Lung (tissue), 12 donors: ENCODE data around the gene ABHD16B. TPM values are rescaled to one million over a fixed set of nuclear protein-coding genes. Genes with fewer than 3 reads are reported as not detected.

Source experiments
- ATAC-seq: fragments of 200-7000 bp; cut with Tn5 transposase; one replicate; pipeline ENCODE4 v1.9.1; 2020; ENCODE audit warnings: moderate number of reproducible peaks; ENCODE audit not compliant: insufficient read depth, low FRiP score
- DNase-seq, 3 donors: peaks; one replicate each; pipeline ENCODE4 v3.0.0-alpha.2; 2013 to 2017
- H3K27ac ChIP-seq, 2 donors: one replicate each; pipeline ENCODE4 v1.5.1; 2013; ENCODE audit warnings: mild to moderate bottlenecking in 2 of 2, moderate library complexity in 2 of 2, control low read depth in 1 of 2, inconsistent platforms in 1 of 2, low read depth in 1 of 2, low read length in 1 of 2
- H3K27me3 ChIP-seq, 3 donors: one replicate each; pipeline ENCODE4 v1.5.1; 2013; ENCODE audit warnings: low read length in 2 of 3; ENCODE audit not compliant: control insufficient read depth in 3 of 3, insufficient read depth in 3 of 3
- H3K36me3 ChIP-seq, 4 donors: one replicate each; pipeline ENCODE4 v1.5.1; 2013; ENCODE audit warnings: low read length in 4 of 4, mild to moderate bottlenecking in 1 of 4, moderate library complexity in 1 of 4; ENCODE audit not compliant: control insufficient read depth in 4 of 4, insufficient read depth in 4 of 4
- H3K4me1 ChIP-seq, 5 donors: one replicate each; pipeline ENCODE4 v1.5.1; 2013; ENCODE audit warnings: low read length in 5 of 5, mild to moderate bottlenecking in 2 of 5, moderate library complexity in 1 of 5; ENCODE audit not compliant: control insufficient read depth in 5 of 5, insufficient read depth in 5 of 5
- H3K4me3 ChIP-seq: one replicate; pipeline ENCODE4 v1.5.1; 2013; ENCODE audit warnings: mild to moderate bottlenecking, control low read depth, moderate library complexity
- H3K9ac ChIP-seq, 2 donors: one replicate each; pipeline ENCODE4 v1.5.1; 2013; ENCODE audit warnings: low read length in 2 of 2, control low read depth in 1 of 2; ENCODE audit not compliant: insufficient read depth in 1 of 2
- H3K9me3 ChIP-seq, 4 donors: one replicate each; pipeline ENCODE4 v1.5.1; 2013; ENCODE audit warnings: low read length in 3 of 4, mild to moderate bottlenecking in 1 of 4, moderate library complexity in 1 of 4; ENCODE audit not compliant: control insufficient read depth in 4 of 4, insufficient read depth in 3 of 4
- WGBS, 2 donors: extraction: QIAGEN DNeasy Blood & Tissue Kit; methylation state at CpG; one replicate each; pipeline ENCODE4 v1.1.7; 2013; 5-methylcytosine and 5-hydroxymethylcytosine counted together
- polyA plus RNA-seq, 2 donors: library from polyadenylated mRNA; stranded (reverse); fragments of 200-250 nt; gene quantifications; one replicate each; pipeline ENCODE4 v1.2.1, GENCODE V29; 2013
- total RNA-seq, 2 donors: library from RNA; depleted of rRNA in 1 of 2; stranded (reverse); fragments of >200 nt in 1 of 2; gene quantifications; one replicate each; pipeline ENCODE4 v1.2.1, GENCODE V29; 2014 to 2021
- TF ChIP-seq, protein P1 (sequence below): IDR thresholded peaks from 2 replicates; pipeline ENCODE4 v1.5.1; 2012; ENCODE audit warnings: mild to moderate bottlenecking; ENCODE audit errors: control extremely low read depth, extremely low read depth
- donor health status: control.
- donor health status: control.
- donor health status: Bipolar disorder and iron deficiency.
- donor health status: healthy.
- donor health status: DM: yes; HTN: yes; CAD: no.

ABHD16B gene
- total and polyA plus RNA-seq, 4 donors: 0.89 to 1.5 TPM; not detected in 2

DNA sequence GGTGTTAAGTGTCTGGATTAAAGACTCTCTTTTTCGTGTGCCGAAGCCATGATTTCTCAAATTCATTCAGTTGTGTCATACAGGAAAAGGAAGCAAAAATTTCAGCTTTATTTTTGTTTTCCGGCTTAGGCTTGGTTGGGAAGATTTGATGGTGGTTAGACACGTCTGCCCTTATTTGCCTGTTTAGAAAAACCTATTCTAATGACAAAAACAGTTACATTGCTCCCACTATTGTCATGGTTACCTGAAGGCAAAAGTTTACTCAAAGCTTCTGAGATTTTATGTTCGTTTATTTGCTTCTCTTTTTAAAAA, 34.6 kb downstream of the ABHD16B start:
- WGBS, 2 donors: 0 to 1% methylated on average over 5 of the region's 5 CpGs
- H3K4me1 ChIP-seq: peaks cover 0 to 18% (median 6%) of the 10 kb centered on the region in 5 donors
- ATAC-seq (no peak), DNase-seq (peak in 2 of 3 donors; percentile 42 to 47)
- no peaks in the 10 kb centered on the region for H3K27me3 ChIP-seq
- no peaks in the 10 kb centered on the region for H3K9me3 ChIP-seq
- H3K4me3 ChIP-seq: no peak overlapping the region
- H3K36me3 ChIP-seq: peaks cover 0 to 10% (median 3%) of the 10 kb centered on the region in 4 donors
- TF ChIP-seq, protein P1, sequence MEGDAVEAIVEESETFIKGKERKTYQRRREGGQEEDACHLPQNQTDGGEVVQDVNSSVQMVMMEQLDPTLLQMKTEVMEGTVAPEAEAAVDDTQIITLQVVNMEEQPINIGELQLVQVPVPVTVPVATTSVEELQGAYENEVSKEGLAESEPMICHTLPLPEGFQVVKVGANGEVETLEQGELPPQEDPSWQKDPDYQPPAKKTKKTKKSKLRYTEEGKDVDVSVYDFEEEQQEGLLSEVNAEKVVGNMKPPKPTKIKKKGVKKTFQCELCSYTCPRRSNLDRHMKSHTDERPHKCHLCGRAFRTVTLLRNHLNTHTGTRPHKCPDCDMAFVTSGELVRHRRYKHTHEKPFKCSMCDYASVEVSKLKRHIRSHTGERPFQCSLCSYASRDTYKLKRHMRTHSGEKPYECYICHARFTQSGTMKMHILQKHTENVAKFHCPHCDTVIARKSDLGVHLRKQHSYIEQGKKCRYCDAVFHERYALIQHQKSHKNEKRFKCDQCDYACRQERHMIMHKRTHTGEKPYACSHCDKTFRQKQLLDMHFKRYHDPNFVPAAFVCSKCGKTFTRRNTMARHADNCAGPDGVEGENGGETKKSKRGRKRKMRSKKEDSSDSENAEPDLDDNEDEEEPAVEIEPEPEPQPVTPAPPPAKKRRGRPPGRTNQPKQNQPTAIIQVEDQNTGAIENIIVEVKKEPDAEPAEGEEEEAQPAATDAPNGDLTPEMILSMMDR: no peak
- H3K27ac ChIP-seq: peak overlapping the region in 1 of 2 donors; percentile 53
- H3K9ac ChIP-seq: peak overlapping the region; percentile 26 to 42

DNA sequence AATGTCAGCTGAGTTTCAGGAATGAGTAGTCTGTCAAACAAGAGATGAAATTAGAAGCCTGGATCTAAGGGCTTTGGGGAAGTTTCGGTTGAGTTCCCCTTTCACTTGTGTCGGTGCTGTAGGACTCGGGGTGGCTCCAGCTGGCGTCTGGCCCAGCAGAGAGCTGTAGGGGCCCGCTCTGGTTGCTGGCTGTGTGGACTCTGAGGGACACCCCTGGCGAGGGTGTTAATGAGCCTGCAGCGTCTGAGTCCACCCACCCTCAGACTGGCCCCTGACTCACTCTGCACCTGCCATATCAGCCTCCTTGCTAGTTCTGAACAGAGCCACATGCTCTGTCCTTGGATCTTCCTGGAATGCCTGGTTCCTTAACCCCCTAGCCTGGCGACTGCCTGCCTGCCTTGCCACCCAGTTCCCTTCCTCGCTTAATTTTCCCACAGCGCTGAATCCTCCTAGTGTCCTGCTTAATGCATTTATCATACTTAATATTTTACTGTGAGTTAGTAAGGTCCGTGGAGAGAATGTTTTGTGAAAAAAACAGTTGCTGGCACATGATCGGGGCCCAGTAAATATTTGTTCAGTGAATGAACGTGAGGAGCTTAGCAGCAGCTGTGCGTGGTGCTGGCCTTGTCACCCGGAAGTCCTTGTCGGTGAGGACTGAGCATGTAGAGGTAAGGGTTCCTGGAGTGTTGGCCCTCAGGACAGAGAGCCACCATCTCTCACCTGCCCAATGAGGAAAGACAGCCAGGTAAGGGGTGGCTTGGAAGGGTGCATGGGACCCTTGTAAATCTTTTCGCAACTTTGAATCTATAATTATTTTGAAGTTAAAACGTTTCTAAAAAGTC, 35.2 kb downstream of the ABHD16B start:
- TF ChIP-seq, protein P1: no peak
- Histone ChIP-seq H3K36me3 (peaks cover 0 to 9% (median 0%) of the 10 kb centered on the region in 4 donors), H3K27me3 (no peaks in the 10 kb centered on the region), H3K4me3 (peak overlapping the region; percentile 26), H3K27ac (peak overlapping the region; percentile 26 to 89), H3K9ac (peak overlapping the region in 1 of 2 donors; percentile 42), H3K4me1 (peaks cover 0 to 18% (median 6%) of the 10 kb centered on the region in 5 donors), H3K9me3 (no peaks in the 10 kb centered on the region)
- WGBS, 2 donors: 9% methylated on average over 18 of the region's 18 CpGs
- ATAC-seq (no peak), DNase-seq (peak; percentile 20 to 54 (median 31))

DNA sequence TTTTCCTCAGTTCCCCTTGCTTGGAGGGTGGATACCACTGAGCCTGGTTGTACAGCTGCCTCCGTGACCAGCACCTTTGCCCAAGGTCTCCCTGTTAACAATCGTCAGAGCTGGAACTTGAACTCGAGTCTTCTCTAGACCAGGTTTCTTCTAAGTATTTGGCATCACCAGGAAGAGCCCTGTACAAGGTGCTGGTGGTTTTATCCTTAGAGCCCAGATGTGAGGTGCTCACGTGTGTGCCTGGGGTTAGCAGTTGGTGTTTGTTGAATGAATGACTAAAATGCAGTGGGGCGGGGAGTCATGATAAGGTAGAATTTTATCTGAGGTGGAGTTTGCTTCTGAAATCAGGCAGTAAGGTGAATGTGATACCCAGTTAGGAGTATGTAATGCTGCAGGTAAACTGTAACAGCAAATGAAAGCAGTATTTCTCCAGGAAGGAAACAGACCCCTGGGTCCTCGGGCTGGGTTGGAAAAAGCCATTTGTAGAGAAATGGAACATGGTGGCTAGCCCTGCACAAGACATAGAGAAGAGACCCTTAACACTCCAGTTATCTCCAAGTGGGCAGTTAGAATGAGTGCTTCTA, 36.8 kb downstream of the ABHD16B start:
- Histone ChIP-seq H3K4me1 (peaks cover 0 to 18% (median 6%) of the 10 kb centered on the region in 5 donors), H3K9me3 (no peaks in the 10 kb centered on the region), H3K27me3 (no peaks in the 10 kb centered on the region), H3K4me3 (no peak overlapping the region), H3K27ac (peak overlapping the region in 1 of 2 donors; percentile 69), H3K36me3 (peaks cover 0 to 5% (median 0%) of the 10 kb centered on the region in 4 donors), H3K9ac (no peak overlapping the region)
- WGBS, 2 donors: 78 to 82% methylated on average over 6 of the region's 6 CpGs
- no peak for ATAC-seq
- TF ChIP-seq, protein P1: no peak
- DNase-seq: no peak
